Neuron (in vitro differentiated cells): ENCODE results near the gene BMPR2.

Source experiments
- H2AFZ ChIP-seq: one replicate; pipeline ENCODE4 v1.6.1; 2013; ENCODE audit warnings: low read depth, mild to moderate bottlenecking, inconsistent platforms, low read length, moderate library complexity
- H3K27me3 ChIP-seq: one replicate; pipeline ENCODE4 v1.6.1; 2013; ENCODE audit warnings: low read length; ENCODE audit not compliant: insufficient read depth
- H3K36me3 ChIP-seq: one replicate; pipeline ENCODE4 v1.6.1; 2013; ENCODE audit warnings: low read length; ENCODE audit not compliant: insufficient read depth
- H3K4me1 ChIP-seq: one replicate; pipeline ENCODE4 v1.6.1; 2013; ENCODE audit warnings: low read length; ENCODE audit not compliant: insufficient read depth
- H3K4me3 ChIP-seq: 2 replicates; pipeline ENCODE4 v1.5.1; 2013; ENCODE audit warnings: mild to moderate bottlenecking, low read length, moderate library complexity
- H3K9me3 ChIP-seq: one replicate; pipeline ENCODE4 v1.6.1; 2013; ENCODE audit warnings: low read length

Gene BMPR2

GRCh38 chr2:202608142-202608852 lies 232.2 kb downstream of the BMPR2 start:
- Histone ChIP-seq H3K27me3 (no peaks in the 10 kb centered on the region), H3K4me1 (peaks cover 8% of the 10 kb centered on the region), H3K4me3 (no peak overlapping the region), H3K9me3 (no peaks in the 10 kb centered on the region), H2AFZ (no peak overlapping the region), H3K36me3 (no peaks in the 10 kb centered on the region)

DNA sequence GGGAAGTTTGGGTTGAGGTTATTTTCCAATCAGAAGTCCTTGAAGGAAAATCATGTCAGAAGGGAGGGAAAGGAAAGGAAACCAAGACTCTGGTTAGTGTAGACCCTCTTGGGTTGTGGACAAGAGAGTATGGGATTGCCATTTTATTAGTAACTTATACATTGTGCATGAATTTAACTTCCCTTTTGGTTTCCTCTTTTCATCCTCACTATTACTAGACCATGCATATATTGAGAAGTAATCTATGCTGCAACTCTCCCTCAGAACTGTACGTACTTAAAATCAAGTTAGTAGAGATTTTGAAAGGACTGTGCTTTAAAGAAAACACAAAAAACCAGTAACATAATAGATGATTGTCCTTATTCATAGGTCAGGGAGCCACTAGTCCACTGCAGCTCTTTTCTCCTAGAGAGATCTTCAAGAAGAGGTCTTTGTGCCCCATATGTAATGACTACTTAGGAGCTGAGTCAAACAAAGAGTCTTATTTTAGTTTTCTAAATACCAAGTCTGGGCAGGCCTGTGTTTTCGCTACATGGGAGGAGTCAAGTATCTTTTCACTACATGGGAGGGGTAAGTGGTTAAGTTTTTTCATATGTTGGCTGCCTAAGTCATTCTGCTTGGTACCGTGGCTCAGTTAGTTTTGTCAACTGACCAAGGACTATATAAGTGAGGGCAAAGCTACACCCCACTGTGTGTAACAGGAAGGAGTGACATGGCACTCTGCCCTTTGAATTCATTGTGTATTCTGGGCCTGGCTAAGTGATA lies 233.4 kb downstream of the BMPR2 start:
- no peaks in the 10 kb centered on the region for H3K27me3 ChIP-seq
- no peak overlapping the region for H2AFZ ChIP-seq
- H3K4me1 ChIP-seq = peaks cover 8% of the 10 kb centered on the region
- H3K36me3 ChIP-seq = no peaks in the 10 kb centered on the region
- no peaks in the 10 kb centered on the region for H3K9me3 ChIP-seq
- H3K4me3 ChIP-seq = no peak overlapping the region

- peaks cover 8% of the 10 kb centered on the region for H3K4me1 ChIP-seq
- H3K4me3 ChIP-seq = no peak overlapping the region
- H3K27me3 ChIP-seq = no peaks in the 10 kb centered on the region
- no peaks in the 10 kb centered on the region for H3K9me3 ChIP-seq
- no peaks in the 10 kb centered on the region for H3K36me3 ChIP-seq
- no peak overlapping the region for H2AFZ ChIP-seq
Observed at GRCh38 chr2:202610380-202610779, 234.3 kb downstream of the BMPR2 start.

DNA sequence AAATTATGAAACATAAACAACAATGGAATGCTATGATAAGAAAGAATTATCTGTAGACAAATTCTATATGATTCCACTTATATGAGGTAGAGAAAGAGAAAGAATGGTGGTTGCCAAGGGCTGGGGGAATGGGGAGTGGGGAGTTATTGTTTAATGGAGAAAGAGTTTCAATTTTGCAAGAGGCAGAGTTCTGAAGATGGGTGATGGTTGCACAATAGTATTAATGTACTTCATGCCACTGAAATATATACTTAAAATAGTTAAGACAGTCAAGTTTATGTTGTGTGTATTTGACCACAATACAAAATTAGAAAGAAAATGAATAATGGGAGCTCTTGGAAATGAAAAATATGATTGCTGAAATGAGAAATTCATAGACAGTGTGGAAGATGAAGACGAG lies 236.0 kb downstream of the BMPR2 start:
- H3K4me3 ChIP-seq = no peak overlapping the region
- no peaks in the 10 kb centered on the region for H3K27me3 ChIP-seq
- no peaks in the 10 kb centered on the region for H3K36me3 ChIP-seq
- peaks cover 8% of the 10 kb centered on the region for H3K4me1 ChIP-seq
- no peak overlapping the region for H2AFZ ChIP-seq
- no peaks in the 10 kb centered on the region for H3K9me3 ChIP-seq

GRCh38 chr2:202613479-202613878 lies 237.4 kb downstream of the BMPR2 start:
- peaks cover 8% of the 10 kb centered on the region for H3K4me1 ChIP-seq
- no peak overlapping the region for H3K4me3 ChIP-seq
- no peaks in the 10 kb centered on the region for H3K9me3 ChIP-seq
- H2AFZ ChIP-seq = no peak overlapping the region
- no peaks in the 10 kb centered on the region for H3K36me3 ChIP-seq
- H3K27me3 ChIP-seq = no peaks in the 10 kb centered on the region
